Measurements from ENCODE around the gene SF3B3.
"Not testable (repeated sequence)": the region's sequence is repeated elsewhere in the genome, so short reads cannot be mapped to it uniquely, and the experiment has no call there.

Gene SF3B3

DNA sequence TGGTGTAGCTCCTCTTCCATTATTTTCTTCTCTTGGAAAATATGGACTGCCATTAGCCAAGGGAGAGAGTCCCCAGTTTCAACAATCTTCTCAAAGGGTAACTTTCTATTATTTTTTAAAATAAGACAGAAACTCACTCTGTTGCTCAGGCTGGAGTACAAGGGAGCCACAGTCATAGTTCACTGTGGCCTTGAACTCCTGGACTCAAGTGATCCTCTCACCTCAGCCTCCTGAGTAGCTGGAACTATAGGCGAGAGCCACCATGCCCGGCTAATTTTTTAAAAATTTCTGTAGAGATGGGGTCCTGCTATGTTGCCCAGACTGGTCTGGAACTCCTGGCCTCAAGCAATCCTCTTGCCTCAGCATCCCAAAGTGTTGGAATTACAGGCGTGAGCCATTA lies 13.4 kb upstream of the SF3B3 start:
- in situ Hi-C loops (cut with MboI; ENCODE audit: low sequenced_read_pairs) = no loop called here

DNA sequence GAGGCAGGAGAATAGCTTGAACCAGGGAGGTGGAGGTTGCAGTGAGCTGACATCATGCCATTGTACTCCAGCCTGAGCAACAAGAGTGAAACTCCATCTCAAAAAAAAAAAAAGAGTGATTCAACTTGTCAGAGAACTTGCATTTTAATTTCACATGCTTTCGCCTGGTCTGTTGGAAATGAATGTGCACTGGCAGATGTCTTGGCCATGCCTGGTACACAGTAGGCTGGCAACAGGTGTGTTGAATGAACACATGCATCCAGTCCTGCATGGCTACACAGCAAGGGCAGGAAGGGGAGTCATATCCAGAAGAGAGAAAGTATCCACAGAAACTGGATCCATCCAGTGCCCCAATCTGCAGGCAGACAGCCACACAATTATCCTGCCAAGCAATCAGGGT lies 11.8 kb upstream of the SF3B3 start:
- in situ Hi-C loops (cut with MboI; ENCODE audit: low sequenced_read_pairs) = no loop called here

DNA sequence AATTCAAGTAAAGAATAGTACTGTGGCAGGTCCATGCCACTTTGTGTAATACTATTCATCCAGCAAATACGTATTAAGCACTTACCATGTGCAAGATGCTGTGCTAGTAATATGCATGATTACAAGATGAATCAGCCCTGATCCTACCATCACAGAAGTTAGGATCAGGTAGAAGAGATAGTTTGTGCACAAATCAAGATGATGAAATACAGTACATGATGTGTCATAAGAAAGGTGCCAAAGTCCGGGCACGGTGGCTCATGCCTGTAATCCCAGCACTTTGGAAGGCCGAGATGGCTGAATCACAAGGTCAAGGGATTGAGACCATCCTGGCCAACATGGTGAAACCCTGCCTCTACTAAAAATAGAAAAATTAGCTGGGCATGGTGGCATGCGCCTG lies 11.2 kb upstream of the SF3B3 start:
- in situ Hi-C loops (cut with MboI; ENCODE audit: low sequenced_read_pairs) = no loop called here

DNA sequence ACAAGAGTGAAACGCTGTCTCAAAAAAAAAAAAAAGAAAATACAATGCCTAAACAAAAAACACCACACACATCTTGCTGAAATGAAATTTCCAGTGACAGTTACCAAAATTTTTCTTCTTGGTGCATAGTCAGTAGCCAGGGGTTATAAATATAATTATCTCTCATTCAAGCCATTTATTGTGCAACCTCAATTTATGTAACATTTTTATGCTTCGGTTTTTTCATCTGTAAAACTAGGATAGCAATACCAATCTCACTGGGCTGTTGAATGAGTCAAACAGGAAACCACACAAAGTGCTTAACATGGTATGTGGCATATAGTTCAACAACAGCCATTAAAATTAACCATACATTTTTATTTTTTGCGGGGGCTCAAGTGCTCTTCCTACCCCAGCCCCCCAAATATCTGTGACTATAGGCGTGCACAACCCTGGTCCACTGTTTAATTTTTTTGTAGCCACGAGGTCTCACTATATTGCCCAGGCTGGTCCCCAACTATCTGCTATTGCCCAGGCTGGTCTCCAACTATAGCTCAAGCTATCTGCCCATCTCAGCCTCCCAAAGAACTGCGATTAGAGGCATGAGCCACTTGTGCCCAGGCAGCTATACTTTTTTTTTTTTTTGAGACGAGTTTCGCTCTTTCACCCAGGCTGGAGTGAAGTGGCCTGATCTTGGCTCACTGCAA lies 2.9 kb upstream of the SF3B3 start:
- in situ Hi-C loops (cut with MboI; ENCODE audit: low sequenced_read_pairs) = no loop called here

GRCh38 chr16:70522216-70523075 lies 1.2 kb upstream of the SF3B3 start:
- in situ Hi-C loops (cut with MboI; ENCODE audit: low sequenced_read_pairs) = no loop called here

DNA sequence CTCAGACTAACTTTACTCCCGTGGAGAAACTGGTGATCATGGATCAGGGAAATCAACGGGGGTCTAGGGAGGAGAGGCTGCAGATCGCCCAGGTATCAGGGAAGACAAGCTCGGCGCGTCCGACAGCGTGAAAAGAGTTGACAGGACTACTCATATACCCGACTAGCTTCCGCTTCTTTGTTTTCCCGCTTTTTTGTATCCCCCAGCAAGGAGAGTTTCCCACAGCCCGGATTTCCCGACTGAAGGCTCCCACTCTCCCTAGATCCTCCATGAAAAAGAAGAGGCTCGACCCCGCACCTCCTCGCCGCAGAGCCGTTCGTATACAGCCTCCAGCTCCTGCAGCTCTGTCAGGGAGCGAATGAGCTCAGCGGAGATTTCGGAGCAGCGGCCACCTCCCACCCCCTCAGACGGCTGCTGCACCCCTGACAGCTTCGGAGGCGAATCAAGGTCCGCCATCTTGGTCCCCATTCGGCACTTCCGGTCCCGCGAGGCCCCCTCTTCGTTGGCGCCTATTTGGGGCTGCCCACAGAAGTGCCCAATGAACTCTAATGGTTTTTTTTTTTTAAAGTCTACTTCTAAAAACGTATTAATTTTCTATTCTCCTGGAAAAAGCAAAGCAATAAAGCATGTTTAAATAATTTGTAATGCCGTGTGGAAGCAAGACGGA lies 407 bp upstream of the SF3B3 start, which contains the start of gene COG4:
Gene COG4 (minus strand): TSS at position 479 of the 667 bp plus-strand sequence. CDS start 11 bp downstream, at position 468.
- in situ Hi-C loops (cut with MboI; ENCODE audit: low sequenced_read_pairs) = no loop called here

GRCh38 chr16:70524399-70524825 lies 796 bp downstream of the SF3B3 start:
- in situ Hi-C loops (cut with MboI; ENCODE audit: low sequenced_read_pairs) = not testable (repeated sequence)

DNA sequence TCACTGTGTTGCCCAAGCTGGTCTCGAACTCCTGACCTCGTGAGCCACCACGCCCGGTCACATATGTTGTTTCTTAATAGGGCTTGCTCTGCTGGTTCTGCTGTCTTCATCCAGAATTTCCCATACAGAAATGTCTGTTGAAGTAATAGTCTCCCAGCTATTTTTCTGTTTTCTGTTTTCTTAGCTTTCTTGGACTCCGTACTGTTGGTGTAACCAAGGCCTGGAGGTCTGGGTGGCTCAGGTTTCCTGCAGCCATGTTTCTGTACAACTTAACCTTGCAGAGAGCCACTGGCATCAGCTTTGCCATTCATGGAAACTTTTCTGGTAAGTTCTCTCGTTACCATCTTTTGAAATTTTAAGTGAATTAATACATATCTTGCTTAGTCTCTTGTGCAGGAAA lies 2.8 kb downstream of the SF3B3 start:
- in situ Hi-C loops (cut with MboI; ENCODE audit: low sequenced_read_pairs) = no loop called here

DNA sequence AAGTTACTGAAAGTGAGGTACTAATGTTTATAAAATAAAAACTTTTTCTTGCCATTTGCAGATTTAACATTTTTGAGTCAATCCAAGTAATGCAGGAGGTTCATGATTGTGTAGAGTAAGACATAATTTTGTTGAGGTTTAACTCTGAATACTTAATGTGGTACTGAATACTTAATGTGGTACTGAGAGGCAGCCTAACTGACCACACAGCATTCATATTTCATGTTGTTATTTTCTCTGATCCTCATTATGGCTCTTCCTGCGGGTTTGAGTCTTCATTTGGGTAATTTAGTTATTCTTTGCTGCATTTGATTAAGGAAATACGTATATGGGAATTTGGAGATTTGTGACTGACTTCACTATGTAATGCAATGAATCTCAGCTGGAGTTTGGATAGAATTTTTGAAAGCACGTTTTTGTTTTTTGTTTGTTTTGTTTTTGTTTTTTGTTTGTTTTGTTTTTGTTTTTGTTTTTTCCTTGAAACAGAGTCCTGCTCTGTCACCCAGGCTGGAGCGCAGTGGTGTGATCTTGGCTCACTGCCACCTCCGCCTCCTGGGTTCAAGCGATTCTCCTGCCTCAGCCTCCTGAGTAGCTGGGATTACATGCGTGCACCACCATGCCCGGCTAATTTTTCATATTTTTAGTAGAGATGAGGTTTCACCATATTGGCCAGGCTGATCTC lies 3.8 kb downstream of the SF3B3 start:
- in situ Hi-C loops (cut with MboI; ENCODE audit: low sequenced_read_pairs) = no loop called here

GRCh38 chr16:70529051-70529777 lies 5.6 kb downstream of the SF3B3 start:
- in situ Hi-C loops (cut with MboI; ENCODE audit: low sequenced_read_pairs) = no loop called here

GRCh38 chr16:70529954-70530353 lies 6.3 kb downstream of the SF3B3 start:
- in situ Hi-C loops (cut with MboI; ENCODE audit: low sequenced_read_pairs) = not testable (repeated sequence)

- in situ Hi-C loops (cut with MboI; ENCODE audit: low sequenced_read_pairs) = loop anchor here (5.0 kb wide), 1 partner anchor 253 kb away; no protein-coding TSS in a partner anchor
Observed at GRCh38 chr16:70534971-70535370, 11.4 kb downstream of the SF3B3 start.

- in situ Hi-C loops (cut with MboI; ENCODE audit: low sequenced_read_pairs) = loop anchor here (10.0 kb wide), 1 partner anchor 276 kb away; no protein-coding TSS in a partner anchor
Observed at GRCh38 chr16:70540994-70541393, 17.4 kb downstream of the SF3B3 start.

- in situ Hi-C loops (cut with MboI; ENCODE audit: low sequenced_read_pairs) = loop anchor here (10.0 kb wide), 1 partner anchor 280 kb away; no protein-coding TSS in a partner anchor
Observed at GRCh38 chr16:70544548-70544947, 20.9 kb downstream of the SF3B3 start.

DNA sequence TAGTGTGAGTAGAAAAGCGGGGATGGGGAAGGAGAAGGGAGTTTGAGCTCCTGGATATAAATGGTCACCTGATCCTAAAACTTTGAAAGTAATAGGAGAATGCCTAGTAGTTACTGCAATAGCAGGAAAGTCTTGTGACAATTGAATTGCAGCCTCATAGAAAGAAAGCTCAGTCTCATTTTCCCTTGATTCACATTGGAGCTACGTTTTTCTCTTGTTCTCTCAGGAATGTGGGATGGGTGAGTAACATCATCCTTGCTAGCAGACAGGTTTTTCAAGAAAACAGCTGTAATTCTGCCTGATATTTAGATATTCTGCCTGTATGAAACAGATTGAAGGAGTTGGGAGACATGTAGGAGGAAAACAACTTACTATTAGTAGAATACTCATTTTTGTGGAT lies 25.3 kb downstream of the SF3B3 start:
- in situ Hi-C loops (cut with MboI; ENCODE audit: low sequenced_read_pairs) = loop anchor here (10.0 kb wide), 1 partner anchor 284 kb away; no protein-coding TSS in a partner anchor

- in situ Hi-C loops (cut with MboI; ENCODE audit: low sequenced_read_pairs) = no loop called here
Observed at GRCh38 chr16:70550082-70550481, 26.5 kb downstream of the SF3B3 start.

DNA sequence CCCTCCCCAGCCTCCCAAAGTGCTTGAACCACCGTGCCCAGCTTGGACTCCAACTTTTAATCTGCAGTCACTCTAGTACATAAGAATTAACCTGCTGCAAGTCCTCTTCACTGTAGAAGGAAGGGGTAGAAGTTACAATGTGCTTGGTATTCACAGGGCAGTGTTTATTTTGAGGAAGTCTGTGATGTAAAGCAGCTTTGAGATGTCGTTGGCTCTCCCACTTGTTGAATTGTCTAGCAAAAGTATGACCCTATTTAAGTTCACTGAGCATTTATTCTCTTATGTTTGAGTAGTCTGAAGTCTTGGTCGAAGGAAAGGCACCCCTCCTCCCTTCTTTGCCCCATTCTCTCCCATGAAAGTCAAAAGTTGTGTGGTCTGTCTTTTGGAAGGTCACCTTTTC lies 28.2 kb downstream of the SF3B3 start:
- in situ Hi-C loops (cut with MboI; ENCODE audit: low sequenced_read_pairs) = no loop called here

DNA sequence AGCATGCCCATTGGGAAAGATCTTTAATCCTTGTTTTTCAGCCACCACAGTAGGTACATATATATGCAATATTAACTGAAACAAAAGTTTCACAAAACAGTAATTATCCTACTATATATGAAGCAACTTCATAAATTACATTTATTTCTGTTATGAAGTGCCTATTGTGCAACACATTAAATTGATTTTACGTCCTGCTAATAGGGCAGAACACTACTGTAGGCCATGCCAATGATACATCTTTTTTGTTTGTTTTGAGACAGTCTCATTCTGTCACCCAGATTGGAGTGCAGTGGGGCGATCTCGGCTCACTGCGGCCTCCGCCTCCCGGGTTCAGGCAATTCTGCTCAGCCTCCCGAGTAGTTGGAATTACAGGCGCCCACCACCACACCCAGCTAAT lies 29.1 kb downstream of the SF3B3 start:
- in situ Hi-C loops (cut with MboI; ENCODE audit: low sequenced_read_pairs) = no loop called here

- in situ Hi-C loops (cut with MboI; ENCODE audit: low sequenced_read_pairs) = no loop called here
Observed at GRCh38 chr16:70553645-70554044, 30.0 kb downstream of the SF3B3 start.

DNA sequence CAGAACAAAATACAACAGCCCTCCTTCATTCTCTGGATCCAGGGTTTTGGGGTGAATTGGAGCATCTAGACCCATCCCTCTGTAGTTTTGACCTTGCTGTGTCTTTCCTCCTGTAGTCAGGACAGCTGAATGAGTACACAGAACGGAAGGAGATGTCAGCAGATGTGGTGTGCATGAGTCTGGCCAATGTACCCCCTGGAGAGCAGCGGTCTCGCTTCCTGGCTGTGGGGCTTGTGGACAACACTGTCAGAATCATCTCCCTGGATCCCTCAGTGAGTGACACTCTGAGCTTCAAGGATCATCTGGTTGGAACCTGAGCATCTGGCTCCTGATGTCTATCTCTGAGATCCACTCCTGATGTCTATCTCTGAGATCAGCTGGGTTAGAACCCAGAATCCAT lies 32.4 kb downstream of the SF3B3 start:
- in situ Hi-C loops (cut with MboI; ENCODE audit: low sequenced_read_pairs) = no loop called here
